Heart left ventricle (tissue), 13 donors: ENCODE measurements around the gene PLPPR2.

Source experiments
- CTCF ChIP-seq, 12 donors: fragments of 200-600 bp; sonication (generic) in 4 of 12; IDR thresholded peaks; one replicate each; pipeline versions ENCODE4 v1.5.0 to v1.8.0; 2018 to 2022; ENCODE audit warnings: antibody characterized with exemption in 12 of 12, mild to moderate bottlenecking in 5 of 12
- POLR2A ChIP-seq, 2 donors: fragments of 450-650 bp; IDR thresholded peaks; one replicate each; pipeline ENCODE4 v1.6.1; 2017; ENCODE audit warnings: antibody characterized with exemption in 2 of 2, mild to moderate bottlenecking in 2 of 2, moderate library complexity in 2 of 2
- donor health status: ischemic (EF 13 %, LVEDD 7.1; RV severe dilation, severe dysfunction).
- donor health status: DM: no; HTN: yes; CAD: no.
- donor health status: DM: no; HTN: no; CAD: no.
- donor health status: ischemic (EF 25% LVEDD 6.9; RV normal size, moderate dysfunction).
- donor health status: ischemic (EF 25% LVEDD 5.7; RV mildly dilated, moderate dysfunction).
- donor health status: ischemic (EF 35%, LVEDD 5.7; RV mildly dilated, moderate dysfunction).
- donor health status: nonischemic (EF 11% LVEDD 7.7; RV severe dilation, severe dysfunction).
- donor health status: DM: yes; HTN: yes; CAD: no.
- donor health status: PGD.
- donor health status: ischemic (EF 29% LVEDD 5.4; RV normal size, mild dysfunction).
- donor health status: nonischemic (EF 23%, LVEDD 6.1; RV moderate dilation, normal function).

DNA sequence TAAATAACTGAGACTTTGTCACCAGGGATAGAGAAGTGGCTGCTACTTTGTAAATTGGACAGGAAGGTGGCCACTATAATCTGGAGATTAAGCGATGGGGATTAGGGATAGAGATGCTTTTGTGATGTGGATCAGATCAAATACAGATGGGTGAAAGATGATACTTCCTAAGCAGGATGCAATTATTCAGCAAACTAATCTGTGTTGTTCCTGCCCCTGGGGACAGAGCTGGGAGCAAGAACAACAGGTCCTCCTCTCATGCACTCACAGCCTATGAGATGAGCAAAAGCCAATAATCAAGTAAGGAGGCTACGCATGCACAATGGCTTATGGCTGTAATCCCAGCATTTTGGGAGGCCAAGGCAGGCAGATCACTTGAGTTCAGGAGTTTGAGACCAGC is 59.3 kb downstream of the PLPPR2 start:
- no peak for TF ChIP-seq CTCF (IDR thresholded peaks at IDR 0.05)
- no peak for TF ChIP-seq POLR2A (IDR thresholded peaks at IDR 0.05)
